ENCODE measurements around the gene ZNF511.

GRCh38 chr10:133289761-133290160, 19.0 kb upstream of the ZNF511 start:
- no peak for TF ChIP-seq CTCF (IDR thresholded peaks at IDR 0.05)
- TF ChIP-seq POLR2A (IDR thresholded peaks at IDR 0.05) = no peak
- TF ChIP-seq EP300 (IDR thresholded peaks at IDR 0.05) = no peak
- no peak for TF ChIP-seq POLR2AphosphoS5 (IDR thresholded peaks at IDR 0.05)

Data from suprapubic skin (tissue), 4 donors.